ENCODE results near the gene COL23A1.

DNA sequence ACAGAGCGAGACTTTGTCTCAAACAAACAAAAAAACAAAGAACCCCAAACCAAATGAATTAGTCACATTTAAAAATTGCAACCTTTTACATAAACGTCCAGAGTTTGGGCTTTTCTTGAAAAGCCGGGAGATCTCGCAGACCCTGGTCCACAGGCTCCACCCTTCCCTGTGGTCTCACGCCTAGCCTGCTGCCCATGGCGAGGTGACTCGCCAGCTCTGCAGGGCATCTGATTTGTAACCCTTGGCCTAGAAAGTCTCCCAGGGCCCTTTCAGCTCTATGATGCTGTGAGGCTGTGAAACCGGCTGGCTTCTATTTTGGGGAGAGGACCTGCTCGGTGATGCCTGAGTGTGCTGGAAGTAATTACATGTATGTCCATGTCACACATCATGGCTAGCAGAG is 312.8 kb downstream of the COL23A1 start:
- TF ChIP-seq ZNF143 (CRISPR knock-in tag; IDR thresholded peaks at IDR 0.05) (no peak), SMAD1 (CRISPR knock-in tag; IDR thresholded peaks at IDR 0.05; ENCODE audit: borderline replicate concordance, low read depth) (no peak), TBP (CRISPR knock-in tag; IDR thresholded peaks at IDR 0.05) (no peak), IRF2 (CRISPR knock-in tag; IDR thresholded peaks at IDR 0.05) (no peak), NFE2L2 (IDR thresholded peaks at IDR 0.05; ENCODE audit: low read length) (no peak), FOXM1 (CRISPR knock-in tag; IDR thresholded peaks at IDR 0.05) (no peak), REXO4 (CRISPR knock-in tag; IDR thresholded peaks at IDR 0.05; ENCODE audit: borderline replicate concordance) (no peak), POLR2A (IDR thresholded peaks at IDR 0.05; ENCODE audit: insufficient read depth in 1 of 2, low read depth in 2 of 2, low read length in 2 of 2) (no peak), NR1H2 (CRISPR knock-in tag; IDR thresholded peaks at IDR 0.05; ENCODE audit: borderline replicate concordance, low read depth) (no peak)
- TF ChIP-seq, protein P1, sequence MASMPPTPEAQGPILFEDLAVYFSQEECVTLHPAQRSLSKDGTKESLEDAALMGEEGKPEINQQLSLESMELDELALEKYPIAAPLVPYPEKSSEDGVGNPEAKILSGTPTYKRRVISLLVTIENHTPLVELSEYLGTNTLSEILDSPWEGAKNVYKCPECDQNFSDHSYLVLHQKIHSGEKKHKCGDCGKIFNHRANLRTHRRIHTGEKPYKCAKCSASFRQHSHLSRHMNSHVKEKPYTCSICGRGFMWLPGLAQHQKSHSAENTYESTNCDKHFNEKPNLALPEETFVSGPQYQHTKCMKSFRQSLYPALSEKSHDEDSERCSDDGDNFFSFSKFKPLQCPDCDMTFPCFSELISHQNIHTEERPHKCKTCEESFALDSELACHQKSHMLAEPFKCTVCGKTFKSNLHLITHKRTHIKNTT (CRISPR knock-in tag; IDR thresholded peaks at IDR 0.05), result no peak
- TF ChIP-seq, protein P2, sequence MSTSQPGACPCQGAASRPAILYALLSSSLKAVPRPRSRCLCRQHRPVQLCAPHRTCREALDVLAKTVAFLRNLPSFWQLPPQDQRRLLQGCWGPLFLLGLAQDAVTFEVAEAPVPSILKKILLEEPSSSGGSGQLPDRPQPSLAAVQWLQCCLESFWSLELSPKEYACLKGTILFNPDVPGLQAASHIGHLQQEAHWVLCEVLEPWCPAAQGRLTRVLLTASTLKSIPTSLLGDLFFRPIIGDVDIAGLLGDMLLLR (CRISPR knock-in tag; IDR thresholded peaks at IDR 0.05), result no peak
- TF ChIP-seq, protein P3, sequence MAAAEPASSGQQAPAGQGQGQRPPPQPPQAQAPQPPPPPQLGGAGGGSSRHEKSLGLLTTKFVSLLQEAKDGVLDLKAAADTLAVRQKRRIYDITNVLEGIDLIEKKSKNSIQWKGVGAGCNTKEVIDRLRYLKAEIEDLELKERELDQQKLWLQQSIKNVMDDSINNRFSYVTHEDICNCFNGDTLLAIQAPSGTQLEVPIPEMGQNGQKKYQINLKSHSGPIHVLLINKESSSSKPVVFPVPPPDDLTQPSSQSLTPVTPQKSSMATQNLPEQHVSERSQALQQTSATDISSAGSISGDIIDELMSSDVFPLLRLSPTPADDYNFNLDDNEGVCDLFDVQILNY (CRISPR knock-in tag; conservative IDR thresholded peaks at IDR 0.05), result no peak
